Right lobe of liver (tissue), 4 donors: Measurements from ENCODE around the gene CBLC.

Experiments used
- CTCF ChIP-seq, 4 donors: fragments of 200-600 bp in 3 of 4; fragments of 450-650 bp in 1 of 4; IDR thresholded peaks; one replicate each; pipeline versions ENCODE4 v1.5.1 to v1.8.0; 2016 to 2022; ENCODE audit warnings: antibody characterized with exemption in 4 of 4, mild to moderate bottlenecking in 2 of 4
- POLR2A ChIP-seq: fragments of 450-650 bp; IDR thresholded peaks from one replicate; pipeline ENCODE4 v1.6.1; 2017; ENCODE audit warnings: antibody characterized with exemption, mild to moderate bottlenecking
- donor health status: DM: no; HTN: no; CAD: no.
- donor health status: DM: no; HTN: no; CAD: no.
- donor health status: DM: no; HTN: yes; CAD: no.

- TF ChIP-seq CTCF (IDR thresholded peaks at IDR 0.05) (no peak), POLR2A (no peak)
These were observed 63.5 kb downstream of the CBLC start for GRCh38 chr19:44841231-44841630.
